BLaER1 treated with 17β-estradiol and CSF1 and Interleukin-3, amounts not matched to agents 10 nM and 100 nM (cell line): ENCODE results near the gene ZFR2.

Experiments
- H3K27ac ChIP-seq, 11 experiments: shearing (Covaris generic); formaldehyde crosslinking; 2 replicates each; pipeline ENCODE4 v1.8.1; 2022
- H3K27me3 ChIP-seq, 11 experiments: shearing (Covaris generic); formaldehyde crosslinking; 2 replicates each; pipeline ENCODE4 v1.8.1; 2022
- H3K36me3 ChIP-seq, 11 experiments: shearing (Covaris generic); formaldehyde crosslinking; 2 replicates each; pipeline ENCODE4 v1.8.1; 2022
- H3K4me1 ChIP-seq, 10 experiments: shearing (Covaris generic); formaldehyde crosslinking; 2 replicates each; pipeline ENCODE4 v1.8.1; 2022
- H3K4me2 ChIP-seq, 11 experiments: shearing (Covaris generic); formaldehyde crosslinking; 2 replicates each; pipeline ENCODE4 v1.8.1; 2022
- H3K4me3 ChIP-seq, 10 experiments: shearing (Covaris generic); formaldehyde crosslinking; 2 replicates each; pipeline ENCODE4 v1.8.1; 2022
- H3K9ac ChIP-seq, 11 experiments: shearing (Covaris generic); formaldehyde crosslinking; 2 replicates each; pipeline ENCODE4 v1.8.1; 2022
- H3K9me3 ChIP-seq, 11 experiments: shearing (Covaris generic); formaldehyde crosslinking; replicated peaks in 1 of 11; 2 replicates each; pipeline ENCODE4 v1.8.1; 2022
- H4K20me1 ChIP-seq, 11 experiments: shearing (Covaris generic); formaldehyde crosslinking; 2 replicates each; pipeline ENCODE4 v1.8.1; 2022
- Cebpa-rat ChIP-seq, 11 experiments: shearing (Covaris generic); IDR thresholded peaks; 2 replicates each; pipeline ENCODE4 v1.8.1; 2022

The ZFR2 gene

DNA sequence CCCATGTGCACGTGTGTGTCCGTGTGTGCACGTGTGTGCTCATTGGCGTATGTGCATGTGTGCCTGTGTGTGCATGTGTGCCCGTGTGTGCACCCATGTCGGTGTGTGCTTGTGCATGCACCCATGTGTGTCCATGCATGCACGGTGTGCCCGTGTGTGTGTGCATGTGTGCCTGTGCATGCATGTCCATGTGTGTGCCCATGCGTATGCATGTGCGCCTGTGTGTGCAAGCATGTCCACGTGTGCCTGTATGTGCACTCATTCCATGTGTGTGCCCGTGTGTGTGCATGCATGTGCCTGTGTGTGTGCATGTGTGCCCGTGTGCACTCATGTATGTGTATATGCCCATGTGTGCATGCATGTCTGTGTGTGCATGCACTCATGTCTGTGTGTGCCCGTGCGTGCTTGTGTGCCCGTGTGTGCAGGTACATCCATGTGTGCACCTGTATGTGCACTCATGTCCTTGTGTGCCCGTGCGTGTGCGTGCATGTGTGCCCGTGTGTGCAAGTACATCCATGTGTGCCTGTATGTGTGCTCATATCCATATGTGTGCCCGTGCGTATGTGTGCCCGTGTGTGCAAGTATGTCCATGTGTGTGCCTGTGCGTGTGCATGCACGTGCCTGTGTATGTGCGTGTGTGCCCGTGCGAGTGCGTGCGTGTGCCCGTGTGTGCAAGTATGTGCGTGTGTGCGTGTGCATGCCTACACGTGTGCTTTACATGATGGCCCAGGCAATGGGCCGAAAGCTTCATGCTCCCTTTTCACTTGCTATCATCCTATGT, 61.1 kb downstream of the ZFR2 start:
- no peaks in the 10 kb centered on the region for H3K36me3 ChIP-seq
- no peak overlapping the region for H3K9ac ChIP-seq
- TF ChIP-seq Cebpa-rat (IDR thresholded peaks at IDR 0.05) = no peak
- H3K9me3 ChIP-seq = no peaks in the 10 kb centered on the region
- 0 out of 22 replicates have a peak overlapping the region, but pooled peaks of 1 of the 11 experiments have one; percentile 63 for H3K27ac ChIP-seq
- H3K4me3 ChIP-seq = no peak overlapping the region
- no peaks in the 10 kb centered on the region for H4K20me1 ChIP-seq
- H3K27me3 ChIP-seq = peaks cover 0 to 8% (median 4%) of the 10 kb centered on the region in 11 experiments; a peak in 21 of 22 replicates
- peak overlapping the region in 3 of 11 experiments; percentile 37 to 55 (median 52); a peak in 6 of 22 replicates for H3K4me2 ChIP-seq
- H3K4me1 ChIP-seq = peaks cover 41 to 64% (median 53%) of the 10 kb centered on the region in 10 experiments

DNA sequence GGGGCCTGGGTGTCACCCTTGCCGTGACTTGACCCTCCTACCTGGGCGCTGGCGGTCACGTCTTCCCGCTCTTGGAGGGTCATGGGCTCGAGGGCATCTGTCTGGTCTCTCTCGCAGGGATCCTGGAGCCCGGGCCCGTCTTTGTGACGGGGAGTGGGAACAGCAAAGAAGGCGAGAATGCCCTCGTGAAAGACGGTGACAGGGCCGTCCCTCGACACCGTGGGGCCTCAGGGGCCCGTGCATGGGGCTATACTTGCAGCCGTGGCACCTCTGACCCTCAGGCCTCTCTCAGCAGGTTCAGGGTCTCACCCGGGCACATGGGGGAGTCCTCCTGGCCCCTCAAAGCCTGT, 61.7 kb downstream of the ZFR2 start:
- no peak overlapping the region for H3K4me3 ChIP-seq
- H3K4me1 ChIP-seq = peaks cover 36 to 60% (median 50%) of the 10 kb centered on the region in 10 experiments
- TF ChIP-seq Cebpa-rat (IDR thresholded peaks at IDR 0.05) = no peak
- H3K9me3 ChIP-seq = no peaks in the 10 kb centered on the region
- H3K27me3 ChIP-seq = peaks cover 6 to 15% (median 10%) of the 10 kb centered on the region in 11 experiments
- H3K9ac ChIP-seq = no peak overlapping the region
- H4K20me1 ChIP-seq = no peaks in the 10 kb centered on the region
- H3K36me3 ChIP-seq = no peaks in the 10 kb centered on the region
- H3K4me2 ChIP-seq = peak overlapping the region in 4 of 11 experiments; percentile 5 to 55 (median 44); a peak in 6 of 22 replicates
- H3K27ac ChIP-seq = no peak overlapping the region

- Histone ChIP-seq H3K27ac (no peak overlapping the region), H3K36me3 (no peaks in the 10 kb centered on the region), H3K4me3 (no peak overlapping the region), H3K27me3 (peaks cover 19 to 27% (median 23%) of the 10 kb centered on the region in 11 experiments), H3K4me1 (peaks cover 36 to 60% (median 50%) of the 10 kb centered on the region in 10 experiments), H4K20me1 (no peaks in the 10 kb centered on the region; a peak in 1 of 22 replicates), H3K9ac (no peak overlapping the region), H3K4me2 (no peak overlapping the region), H3K9me3 (no peaks in the 10 kb centered on the region)
- TF ChIP-seq Cebpa-rat (IDR thresholded peaks at IDR 0.05) = no peak
These were observed 63.0 kb downstream of the ZFR2 start for GRCh38 chr19:3805859-3806258.

GRCh38 chr19:3804429-3804828, 64.4 kb downstream of the ZFR2 start:
- H3K9me3 ChIP-seq = no peaks in the 10 kb centered on the region
- no peak overlapping the region; a peak in 1 of 22 replicates for H3K27ac ChIP-seq
- peaks cover 23 to 57% (median 39%) of the 10 kb centered on the region in 10 experiments for H3K4me1 ChIP-seq
- no peak overlapping the region for H3K4me2 ChIP-seq
- H3K4me3 ChIP-seq = no peak overlapping the region
- no peaks in the 10 kb centered on the region; a peak in 1 of 22 replicates for H4K20me1 ChIP-seq
- no peak for TF ChIP-seq Cebpa-rat (IDR thresholded peaks at IDR 0.05)
- peaks cover 21 to 42% (median 37%) of the 10 kb centered on the region in 11 experiments for H3K27me3 ChIP-seq
- no peaks in the 10 kb centered on the region for H3K36me3 ChIP-seq
- H3K9ac ChIP-seq = no peak overlapping the region

DNA sequence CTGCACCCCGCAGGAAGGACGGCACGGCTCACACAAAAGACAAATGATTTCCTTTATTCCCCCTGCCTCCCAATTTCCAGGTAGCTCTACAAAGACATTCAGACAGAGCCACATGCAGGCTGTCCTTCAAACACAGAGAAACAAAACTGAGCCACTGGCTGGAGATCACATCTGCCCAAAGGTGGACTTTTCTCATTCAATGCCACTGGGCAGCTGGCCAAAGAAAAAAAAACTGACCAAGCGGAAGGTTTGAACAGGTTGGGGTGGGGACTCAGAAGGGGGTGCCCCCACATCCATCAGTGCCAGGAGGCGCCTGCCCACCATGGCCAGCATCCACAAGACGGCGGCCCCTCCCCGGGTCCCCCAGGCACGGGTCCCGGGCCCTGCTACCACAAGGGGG, 64.9 kb downstream of the ZFR2 start:
- Histone ChIP-seq H3K4me1 (peaks cover 18 to 57% (median 36%) of the 10 kb centered on the region in 10 experiments), H3K9ac (no peak overlapping the region), H3K4me3 (no peak overlapping the region), H4K20me1 (no peaks in the 10 kb centered on the region; a peak in 1 of 22 replicates), H3K9me3 (no peaks in the 10 kb centered on the region), H3K36me3 (no peaks in the 10 kb centered on the region), H3K27ac (no peak overlapping the region), H3K27me3 (peaks cover 21 to 46% (median 40%) of the 10 kb centered on the region in 11 experiments), H3K4me2 (no peak overlapping the region)
- TF ChIP-seq Cebpa-rat (IDR thresholded peaks at IDR 0.05) = no peak

DNA sequence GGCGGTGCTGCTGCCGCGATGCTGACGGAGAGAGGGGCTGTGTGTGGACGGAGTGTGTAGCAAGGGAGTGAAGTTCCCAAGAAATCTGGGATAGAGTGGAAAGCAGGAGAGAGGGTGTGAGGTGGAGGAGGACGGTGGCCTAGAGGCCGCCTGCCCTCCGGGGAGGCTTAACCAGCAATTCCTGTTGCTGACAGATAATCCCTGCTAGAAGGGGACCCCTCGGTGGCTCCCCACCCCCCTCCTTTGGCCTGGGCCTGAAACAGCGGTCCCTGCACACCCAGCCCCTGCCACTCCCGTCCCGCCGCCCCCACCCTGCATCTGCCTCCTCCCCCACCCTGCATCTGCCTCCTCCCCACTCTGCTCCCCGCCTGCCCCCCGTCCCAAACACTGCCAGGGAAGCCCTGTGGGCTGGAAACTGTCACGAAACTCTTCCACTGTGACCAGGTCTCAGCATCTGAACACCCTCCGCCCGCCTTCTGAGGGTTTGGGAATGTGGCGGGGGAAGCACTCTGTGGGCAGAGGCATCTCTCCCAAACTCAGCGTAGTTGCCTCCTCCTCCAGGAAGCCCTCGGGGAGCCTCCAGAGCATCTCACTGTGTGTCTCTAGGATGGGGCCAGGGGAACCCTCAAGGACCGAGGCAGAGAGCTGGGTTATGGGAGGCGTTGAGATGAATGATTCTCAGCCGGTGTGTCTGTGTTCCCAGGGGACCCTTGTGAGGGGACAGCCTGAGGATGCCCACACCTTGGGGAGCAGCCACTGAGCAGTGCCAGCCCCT, 65.5 kb downstream of the ZFR2 start:
- Histone ChIP-seq H3K36me3 (no peaks in the 10 kb centered on the region), H4K20me1 (no peaks in the 10 kb centered on the region; a peak in 1 of 22 replicates), H3K9me3 (no peaks in the 10 kb centered on the region), H3K4me3 (no peak overlapping the region), H3K27ac (no peak overlapping the region), H3K9ac (no peak overlapping the region), H3K27me3 (peaks cover 21 to 48% (median 40%) of the 10 kb centered on the region in 11 experiments), H3K4me1 (peaks cover 14 to 55% (median 35%) of the 10 kb centered on the region in 10 experiments), H3K4me2 (no peak overlapping the region)
- no peak for TF ChIP-seq Cebpa-rat (IDR thresholded peaks at IDR 0.05)

- H3K4me3 ChIP-seq = peak overlapping the region in 9 of 10 experiments; percentile 8 to 63 (median 38); a peak in 16 of 20 replicates
- H3K27ac ChIP-seq = no peak overlapping the region
- no peaks in the 10 kb centered on the region for H3K36me3 ChIP-seq
- peak overlapping the region in 7 of 11 experiments; percentile 2 to 44 (median 31); a peak in 6 of 22 replicates for H3K9ac ChIP-seq
- H4K20me1 ChIP-seq = no peaks in the 10 kb centered on the region; a peak in 1 of 22 replicates
- peak overlapping the region; percentile 78 to 91 (median 80) for H3K4me2 ChIP-seq
- peaks cover 14 to 54% (median 36%) of the 10 kb centered on the region in 10 experiments for H3K4me1 ChIP-seq
- no peak for TF ChIP-seq Cebpa-rat (IDR thresholded peaks at IDR 0.05)
- peaks cover 21 to 48% (median 40%) of the 10 kb centered on the region in 11 experiments for H3K27me3 ChIP-seq
- H3K9me3 ChIP-seq = peaks cover 3 to 8% (median 4%) of the 10 kb centered on the region in 11 experiments
These were observed 67.3 kb downstream of the ZFR2 start for GRCh38 chr19:3801412-3802096.

GRCh38 chr19:3800996-3801395, 67.8 kb downstream of the ZFR2 start:
- Histone ChIP-seq H3K4me1 (peaks cover 14 to 52% (median 35%) of the 10 kb centered on the region in 10 experiments), H3K9me3 (peaks cover 9 to 14% (median 10%) of the 10 kb centered on the region in 11 experiments), H3K9ac (peak overlapping the region in 4 of 11 experiments; percentile 5 to 44 (median 20); a peak in 2 of 22 replicates), H3K4me3 (peak overlapping the region in 9 of 10 experiments; percentile 8 to 63 (median 38); a peak in 13 of 20 replicates), H3K4me2 (peak overlapping the region; percentile 78 to 91 (median 80)), H3K27ac (no peak overlapping the region), H4K20me1 (no peaks in the 10 kb centered on the region; a peak in 1 of 22 replicates), H3K27me3 (peaks cover 21 to 48% (median 40%) of the 10 kb centered on the region in 11 experiments), H3K36me3 (no peaks in the 10 kb centered on the region)
- TF ChIP-seq Cebpa-rat (IDR thresholded peaks at IDR 0.05) = no peak
